Measurements from ENCODE around the gene HTATIP2. TPM values are rescaled to one million over a fixed set of nuclear protein-coding genes. Genes with fewer than 3 reads are reported as not detected.

HTATIP2 gene
- total and polyA plus RNA-seq, 2 donors (not counting 3 experiments of a cell fraction or from before 2014, with no cell fraction given): 37.2 to 57.6 TPM

GRCh38 chr11:20374741-20375300 is 11.3 kb downstream of the HTATIP2 start:
- no peaks in the 10 kb centered on the region for H3K4me1 ChIP-seq (ENCODE audit: control insufficient read depth, extremely low read depth, insufficient read depth, low read length)
- no peak overlapping the region for H2AFZ ChIP-seq (ENCODE audit: low read depth, low read length)
- no peak overlapping the region for H3K4me2 ChIP-seq (ENCODE audit: insufficient read depth, low read length)
- ChIA-PET CTCF (interaction anchor here (0.9 to 1.2 kb wide), 2 partner anchors 12 to 21 kb away, joined by 3 to 5 read pairs; no protein-coding TSS in a partner anchor), POLR2A (no interaction called here)
- H3K27ac ChIP-seq (ENCODE audit: insufficient read depth, low read depth, low read length): no peak overlapping the region
- H3K9ac ChIP-seq (replicated peaks; ENCODE audit: extremely low read depth, insufficient read depth, low read length): no peak overlapping the region
- FAIRE-seq (peak; percentile 59), DNase-seq (ENCODE audit: low read depth, low spot score) (no peak)
- H3K9me3 ChIP-seq (replicated peaks; ENCODE audit: control insufficient read depth, insufficient read depth, low read length): no peaks in the 10 kb centered on the region
- H3K9me1 ChIP-seq (replicated peaks; ENCODE audit: control insufficient read depth, extremely low read depth, insufficient read depth, low read length): no peaks in the 10 kb centered on the region
- H4K20me1 ChIP-seq (replicated peaks; ENCODE audit: control insufficient read depth, extremely low read depth, insufficient read depth, low read length): no peaks in the 10 kb centered on the region
- H3K36me3 ChIP-seq (ENCODE audit: control insufficient read depth in 2 of 2, extremely low read depth in 1 of 2, insufficient read depth in 2 of 2, low read length in 2 of 2): peaks cover 4% of the 10 kb centered on the region in 2 experiments
- no TSS peak for BruUV-seq (replicated peaks)
- intact Hi-C loops (cut with micrococcal nuclease) (no loop called here), dilution Hi-C loops (cut with MboI; ENCODE audit: extremely low pct_ligation_motif_present, low sequenced_read_pairs) (no loop called here)
- no peaks in the 10 kb centered on the region for H3K79me2 ChIP-seq (ENCODE audit: control insufficient read depth, insufficient read depth, low read length)
- no peak for TF ChIP-seq POLR2AphosphoS5 (IDR thresholded peaks at IDR 0.05; ENCODE audit: insufficient read depth, low read depth, low read length)
- TF ChIP-seq EZH2 (IDR thresholded peaks at IDR 0.05; ENCODE audit: borderline replicate concordance, low read depth, low read length, severe bottlenecking): no peak
- TF ChIP-seq MYC (IDR thresholded peaks at IDR 0.05; ENCODE audit: low read depth, low read length): no peak
- no peak for TF ChIP-seq CTCF (IDR thresholded peaks at IDR 0.05; ENCODE audit: extremely low read depth in 1 of 2, insufficient read depth in 1 of 2, low read depth in 1 of 2, low read length in 2 of 2)
- TF ChIP-seq GATA2 (IDR thresholded peaks at IDR 0.05; ENCODE audit: insufficient read depth, insufficient read length, low read depth, low read length): no peak
- no peak for TF ChIP-seq JUN (IDR thresholded peaks at IDR 0.05; ENCODE audit: borderline replicate concordance, insufficient read depth, insufficient read length, low read depth)
- no peak for TF ChIP-seq FOS (IDR thresholded peaks at IDR 0.05; ENCODE audit: borderline replicate concordance, insufficient read depth, low read length)
- TF ChIP-seq, protein P1, sequence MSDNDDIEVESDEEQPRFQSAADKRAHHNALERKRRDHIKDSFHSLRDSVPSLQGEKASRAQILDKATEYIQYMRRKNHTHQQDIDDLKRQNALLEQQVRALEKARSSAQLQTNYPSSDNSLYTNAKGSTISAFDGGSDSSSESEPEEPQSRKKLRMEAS (IDR thresholded peaks at IDR 0.05; ENCODE audit: insufficient read depth, insufficient read length): no peak
- TF ChIP-seq POLR2A (IDR thresholded peaks at IDR 0.05; ENCODE audit: low read depth, low read length): no peak
- no peaks in the 10 kb centered on the region for H3K27me3 ChIP-seq (ENCODE audit: control insufficient read depth in 2 of 2, insufficient read depth in 2 of 2, low read length in 2 of 2)
- no peak overlapping the region for H3K4me3 ChIP-seq (replicated peaks in 1 of 3; ENCODE audit: insufficient read depth in 1 of 3, low read depth in 1 of 3, low read length in 3 of 3)

Data from endothelial cell of umbilical vein (primary cell).